Left ventricle myocardium inferior (tissue), 1 donor: Measurements from ENCODE around the gene LINC00632. TPM values are rescaled to one million over a fixed set of nuclear protein-coding genes. Genes with fewer than 3 reads are reported as not detected.

Experiments used
- DNase-seq: peaks from one replicate; pipeline ENCODE4 v3.0.0-alpha.2; 2020
- H3K27ac ChIP-seq: fragments of 200-600 bp; replicated peaks from 2 replicates; pipeline ENCODE4 v1.8.0; 2021
- H3K27me3 ChIP-seq: fragments of 200-600 bp; 2 replicates; pipeline ENCODE4 v1.8.0; 2021; ENCODE audit warnings: low read depth
- H3K36me3 ChIP-seq: fragments of 200-600 bp; 2 replicates; pipeline ENCODE4 v1.8.0; 2021
- H3K4me1 ChIP-seq: fragments of 200-600 bp; 2 replicates; pipeline ENCODE4 v1.8.0; 2021
- H3K4me3 ChIP-seq: fragments of 200-600 bp; 2 replicates; pipeline ENCODE4 v1.8.0; 2021; ENCODE audit warnings: mild to moderate bottlenecking, moderate library complexity
- H3K9me3 ChIP-seq: fragments of 200-600 bp; replicated peaks from 2 replicates; pipeline ENCODE4 v1.8.0; 2021
- CTCF ChIP-seq: fragments of 200-600 bp; IDR thresholded peaks from 2 replicates; pipeline ENCODE4 v1.8.0; 2021; ENCODE audit warnings: antibody characterized with exemption, mild to moderate bottlenecking, borderline replicate concordance
- intact Hi-C: fragments of 100-400 bp; cut with micrococcal nuclease; formaldehyde crosslinking; loops from one replicate; pipeline ENCODE4 v1.11.0; 2022
- total RNA-seq: library from RNA; stranded (reverse); fragmentation: NEBNext Ultra II Directional; extraction: Animal tissue kit (Norgen Biotek cat#: 25700); gene quantifications from one replicate; pipeline ENCODE4 v1.2.1, GENCODE V29; 2021
- donor health status: DM: no; HTN: yes; CAD: no; lungs with severe emphysema.

The LINC00632 gene
- total RNA-seq, 1 donor from 2014 or later: 123 TPM

- no peak for DNase-seq
- peaks cover 16% of the 10 kb centered on the region for H3K27me3 ChIP-seq
- no peaks in the 10 kb centered on the region for H3K9me3 ChIP-seq
- intact Hi-C loops: no loop called here
- TF ChIP-seq CTCF: no peak
- no peak overlapping the region for H3K27ac ChIP-seq
- H3K4me1 ChIP-seq: no peaks in the 10 kb centered on the region
- no peaks in the 10 kb centered on the region for H3K36me3 ChIP-seq
- peak overlapping the region; percentile 59 for H3K4me3 ChIP-seq
Measured at GRCh38 chrX:140765043-140765784, 55.7 kb downstream of the LINC00632 start.

- no peaks in the 10 kb centered on the region for H3K4me1 ChIP-seq
- H3K4me3 ChIP-seq: peak overlapping the region; percentile 59
- peak; percentile 75 for TF ChIP-seq CTCF
- H3K27ac ChIP-seq: no peak overlapping the region
- DNase-seq: no peak
- H3K36me3 ChIP-seq: no peaks in the 10 kb centered on the region
- intact Hi-C loops: no loop called here
- no peaks in the 10 kb centered on the region for H3K9me3 ChIP-seq
- peaks cover 16% of the 10 kb centered on the region for H3K27me3 ChIP-seq
Measured at GRCh38 chrX:140766024-140766611, 56.6 kb downstream of the LINC00632 start.

- no peak for TF ChIP-seq CTCF
- no peaks in the 10 kb centered on the region for H3K4me1 ChIP-seq
- intact Hi-C loops: no loop called here
- no peaks in the 10 kb centered on the region for H3K36me3 ChIP-seq
- no peaks in the 10 kb centered on the region for H3K9me3 ChIP-seq
- no peak for DNase-seq
- H3K27me3 ChIP-seq: peaks cover 16% of the 10 kb centered on the region
- no peak overlapping the region for H3K27ac ChIP-seq
- H3K4me3 ChIP-seq: no peak overlapping the region
Measured at GRCh38 chrX:140767646-140768045, 58.1 kb downstream of the LINC00632 start.

GRCh38 chrX:140775211-140775610 is 65.7 kb downstream of the LINC00632 start:
- H3K27ac ChIP-seq: no peak overlapping the region
- H3K27me3 ChIP-seq: no peaks in the 10 kb centered on the region
- H3K4me1 ChIP-seq: no peaks in the 10 kb centered on the region
- no peak for DNase-seq
- H3K4me3 ChIP-seq: no peak overlapping the region
- no peak for TF ChIP-seq CTCF
- intact Hi-C loops: no loop called here
- H3K36me3 ChIP-seq: no peaks in the 10 kb centered on the region
- no peaks in the 10 kb centered on the region for H3K9me3 ChIP-seq

GRCh38 chrX:140776320-140776719 is 66.8 kb downstream of the LINC00632 start:
- no peak for DNase-seq
- intact Hi-C loops: no loop called here
- H3K27ac ChIP-seq: no peak overlapping the region

More at GRCh38 chrX:140776320-140776719, 66.8 kb downstream of the LINC00632 start:
- no peaks in the 10 kb centered on the region for H3K27me3 ChIP-seq
- H3K4me1 ChIP-seq: no peaks in the 10 kb centered on the region
- no peaks in the 10 kb centered on the region for H3K36me3 ChIP-seq
- TF ChIP-seq CTCF: no peak
- H3K4me3 ChIP-seq: no peak overlapping the region
- H3K9me3 ChIP-seq: no peaks in the 10 kb centered on the region
